ENCODE results near the gene P3H4.

GRCh38 chr17:41824086-41824485, 12.3 kb upstream of the P3H4 start:
- TF ChIP-seq CTCF (conservative IDR thresholded peaks at IDR 0.05; ENCODE audit: low read length) (no peak), EZH2phosphoT487 (IDR thresholded peaks at IDR 0.05; ENCODE audit: borderline replicate concordance, low read depth, low read length) (no peak)

Measured in OCI-LY7 (cell line).